GM13977 (cell line): ENCODE data around the gene FGF9.
A peak's percentile ranks its signal among the peaks of the same experiment; 100 is the strongest.

Experiments
- DNase-seq: peaks from one replicate; pipeline ENCODE4 v3.0.0; 2012; ENCODE audit warnings: low spot score
- in situ Hi-C: fragments of 300-500 bp; cut with MboI; formaldehyde crosslinking; loops from one replicate; pipeline ENCODE4 v1.12.0; 2022; ENCODE audit warnings: low sequenced_read_pairs, low pct_unique_long_range_greater_than_20kb, mixed read lengths, inconsistent platforms; ENCODE audit not compliant: unreplicated experiment
- TF ChIP-seq, protein P1 (sequence below): IDR thresholded peaks from 2 replicates; pipeline ENCODE4 v1.5.1; 2012; ENCODE audit warnings: mild to moderate bottlenecking, control low read depth; ENCODE audit not compliant: insufficient read depth; ENCODE audit errors: extremely low read depth, missing control alignments

FGF9 gene

GRCh38 chr13:21670883-21671619 is at the start of gene FGF9:
TSS of gene FGF9 (plus strand) at chr13:21671073. CDS start at chr13:21671913, 840 bp downstream.
- TF ChIP-seq, protein P1, sequence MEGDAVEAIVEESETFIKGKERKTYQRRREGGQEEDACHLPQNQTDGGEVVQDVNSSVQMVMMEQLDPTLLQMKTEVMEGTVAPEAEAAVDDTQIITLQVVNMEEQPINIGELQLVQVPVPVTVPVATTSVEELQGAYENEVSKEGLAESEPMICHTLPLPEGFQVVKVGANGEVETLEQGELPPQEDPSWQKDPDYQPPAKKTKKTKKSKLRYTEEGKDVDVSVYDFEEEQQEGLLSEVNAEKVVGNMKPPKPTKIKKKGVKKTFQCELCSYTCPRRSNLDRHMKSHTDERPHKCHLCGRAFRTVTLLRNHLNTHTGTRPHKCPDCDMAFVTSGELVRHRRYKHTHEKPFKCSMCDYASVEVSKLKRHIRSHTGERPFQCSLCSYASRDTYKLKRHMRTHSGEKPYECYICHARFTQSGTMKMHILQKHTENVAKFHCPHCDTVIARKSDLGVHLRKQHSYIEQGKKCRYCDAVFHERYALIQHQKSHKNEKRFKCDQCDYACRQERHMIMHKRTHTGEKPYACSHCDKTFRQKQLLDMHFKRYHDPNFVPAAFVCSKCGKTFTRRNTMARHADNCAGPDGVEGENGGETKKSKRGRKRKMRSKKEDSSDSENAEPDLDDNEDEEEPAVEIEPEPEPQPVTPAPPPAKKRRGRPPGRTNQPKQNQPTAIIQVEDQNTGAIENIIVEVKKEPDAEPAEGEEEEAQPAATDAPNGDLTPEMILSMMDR: no peak
- in situ Hi-C loops: no loop called here
- peak; percentile 95 for DNase-seq

DNA sequence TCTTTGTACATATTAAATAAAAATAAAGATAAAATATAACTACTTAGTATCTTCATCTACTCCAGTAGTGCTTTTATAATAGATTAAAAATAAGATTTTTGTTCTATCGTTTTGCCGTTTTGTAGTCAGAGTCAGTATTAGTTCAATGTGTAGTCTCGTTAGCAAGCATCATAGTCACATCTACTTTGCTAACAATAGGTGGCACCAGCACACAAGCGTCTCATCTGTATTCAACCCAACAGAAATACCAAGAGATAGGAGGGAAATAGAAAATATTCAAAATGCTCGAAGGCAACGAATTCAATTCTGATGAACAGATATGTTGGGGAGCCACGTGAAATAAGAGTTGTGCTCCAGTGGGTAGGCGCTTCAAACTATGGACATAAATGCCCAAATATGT is 45.5 kb upstream of the FGF9 start:
- peak; percentile 63 for DNase-seq
- in situ Hi-C loops: loop anchor here (25.0 kb wide), 3 partner anchors 662 to 1412 kb away; no protein-coding TSS in a partner anchor

DNA sequence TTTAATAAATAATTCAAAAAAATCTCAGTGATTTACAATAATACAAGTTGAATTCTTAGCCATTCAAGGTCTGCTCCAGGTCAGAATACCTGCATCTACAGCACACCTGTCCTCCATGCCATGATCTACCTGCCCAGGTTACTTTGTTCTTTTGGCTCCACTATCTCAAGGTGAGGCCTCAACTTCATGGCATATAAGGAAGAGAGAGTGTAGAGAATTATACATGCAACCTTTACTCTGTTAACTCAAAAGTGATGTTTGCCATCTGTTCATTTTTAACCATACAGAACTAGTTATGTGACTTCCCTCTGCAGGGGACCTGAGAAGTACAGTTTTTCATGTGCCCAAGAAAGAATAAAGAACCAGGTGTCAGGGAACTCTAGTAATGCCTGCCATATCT is 38.7 kb upstream of the FGF9 start:
- in situ Hi-C loops: loop anchor here (25.0 kb wide), 3 partner anchors 655 to 1405 kb away; no protein-coding TSS in a partner anchor
- TF ChIP-seq, protein P1: no peak
- no peak for DNase-seq

More for the DNA sequence above, 45.5 kb upstream of the FGF9 start:
- TF ChIP-seq, protein P1: peak; percentile 49

GRCh38 chr13:21636656-21637055 is 34.2 kb upstream of the FGF9 start:
- no peak for DNase-seq
- TF ChIP-seq, protein P1: no peak
- in situ Hi-C loops: loop anchor here (25.0 kb wide), 3 partner anchors 651 to 1401 kb away; no protein-coding TSS in a partner anchor

DNA sequence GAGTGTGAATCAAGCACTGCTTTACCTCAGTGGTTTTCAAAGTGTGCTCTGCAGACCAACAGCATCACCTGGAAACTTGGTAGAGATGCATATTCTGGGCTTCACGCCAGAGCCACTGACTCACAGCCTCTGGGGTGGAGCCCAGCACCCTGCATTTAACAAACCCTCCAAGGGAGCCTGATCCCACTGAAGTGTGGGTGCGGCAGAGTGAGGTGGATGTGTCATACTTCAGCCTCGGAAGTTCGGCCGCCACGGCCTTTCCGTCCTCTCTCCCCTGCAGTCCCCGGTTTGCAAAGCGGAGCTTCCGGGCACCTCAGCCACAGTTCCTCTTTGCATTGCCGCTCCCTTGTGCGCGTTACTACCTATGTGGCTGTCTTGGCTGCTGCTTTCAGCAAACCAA is 33.6 kb upstream of the FGF9 start:
- TF ChIP-seq, protein P1: no peak
- in situ Hi-C loops: loop anchor here (25.0 kb wide), 3 partner anchors 650 to 1400 kb away; no protein-coding TSS in a partner anchor
- no peak for DNase-seq

GRCh38 chr13:21638319-21639282 is 32.3 kb upstream of the FGF9 start:
- peak; percentile 48 for DNase-seq
- TF ChIP-seq, protein P1: peak; percentile 62
- in situ Hi-C loops: loop anchor here (25.0 kb wide), 3 partner anchors 649 to 1399 kb away; no protein-coding TSS in a partner anchor
